Middle frontal gyrus (tissue), 1 donor: ENCODE data around the gene WFDC5.

Experiments
- DNase-seq: peaks from one replicate; pipeline ENCODE4 v3.0.0-alpha.2; 2015; ENCODE audit warnings: low spot score; ENCODE audit errors: extremely low spot score

WFDC5 gene

DNA sequence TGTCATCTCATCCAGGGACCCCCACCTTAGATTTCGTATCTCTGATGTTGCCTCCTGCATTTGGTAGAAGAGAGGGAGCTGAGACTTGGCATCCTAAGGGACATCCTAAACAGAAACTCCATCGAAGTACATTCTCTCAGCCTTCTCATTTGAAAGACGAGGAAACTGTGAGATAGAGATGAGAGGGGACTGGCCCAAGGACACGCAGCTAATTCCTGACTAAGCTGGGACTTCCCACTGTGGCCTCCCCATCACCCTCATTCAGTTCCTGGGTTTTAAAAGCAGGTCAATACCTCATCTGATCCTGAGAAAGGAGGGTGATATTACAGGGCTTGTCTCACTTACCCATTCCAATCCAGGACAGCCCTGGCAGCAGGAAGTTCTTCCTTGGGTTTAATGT is 855 bp upstream of the WFDC5 start:
- no peak for DNase-seq

- no peak for DNase-seq
Observed at GRCh38 chr20:45115386-45115774, 406 bp upstream of the WFDC5 start.

DNA sequence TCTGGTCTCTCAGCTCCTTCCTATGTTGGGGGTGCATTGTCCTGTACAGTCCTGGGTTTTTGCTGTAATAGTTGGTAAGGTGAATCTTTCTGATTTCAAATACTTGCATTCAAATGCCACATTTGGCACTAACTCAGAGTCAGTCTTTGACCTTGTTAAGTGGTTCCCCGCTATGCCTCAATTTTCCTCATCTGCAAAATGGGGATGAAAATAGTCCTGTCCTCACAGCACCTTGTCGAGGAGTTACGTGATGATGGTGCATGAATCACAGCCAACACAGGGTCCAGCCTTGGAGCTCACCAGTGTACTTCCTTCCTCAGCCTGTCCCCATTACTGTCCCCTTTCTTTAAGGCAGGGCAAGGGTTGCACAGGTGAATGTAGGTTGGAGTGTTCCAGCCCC is 1.1 kb downstream of the WFDC5 start:
- no peak for DNase-seq

GRCh38 chr20:45112754-45113153 is 2.2 kb downstream of the WFDC5 start:
- DNase-seq = no peak

DNA sequence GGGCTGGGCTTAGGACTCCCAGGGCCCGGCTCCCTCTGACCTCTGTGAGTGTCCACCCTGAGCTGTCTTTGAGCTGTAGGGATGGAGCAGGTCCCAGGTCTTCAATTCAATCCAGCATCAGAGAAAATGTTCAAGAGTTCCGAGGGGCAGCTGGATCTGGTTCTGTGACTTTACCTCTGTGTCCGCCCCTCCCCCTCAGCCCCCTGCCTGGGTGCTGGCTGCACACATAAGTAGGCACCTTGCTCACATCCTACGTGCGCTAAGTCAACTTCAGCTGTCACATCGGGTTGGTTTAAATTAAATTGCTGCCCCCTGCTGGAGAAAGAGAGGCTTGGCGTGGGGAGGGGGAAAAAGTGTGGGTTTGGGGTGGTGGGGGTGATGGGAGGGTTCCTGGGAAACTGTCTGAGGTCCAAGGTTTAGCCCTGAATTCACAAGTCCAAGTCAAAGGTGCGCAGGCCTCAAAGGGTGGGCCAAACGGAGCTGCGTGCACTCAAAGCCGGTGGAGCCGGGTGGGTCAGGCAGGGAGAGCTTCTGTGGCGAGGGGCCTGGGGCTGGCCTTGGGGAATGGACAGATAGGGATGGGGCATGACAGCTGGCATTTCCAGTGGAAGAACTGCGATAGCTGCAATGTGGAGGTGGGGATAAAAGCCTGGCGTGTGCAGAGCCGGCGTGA is 3.0 kb downstream of the WFDC5 start:
- no peak for DNase-seq

DNA sequence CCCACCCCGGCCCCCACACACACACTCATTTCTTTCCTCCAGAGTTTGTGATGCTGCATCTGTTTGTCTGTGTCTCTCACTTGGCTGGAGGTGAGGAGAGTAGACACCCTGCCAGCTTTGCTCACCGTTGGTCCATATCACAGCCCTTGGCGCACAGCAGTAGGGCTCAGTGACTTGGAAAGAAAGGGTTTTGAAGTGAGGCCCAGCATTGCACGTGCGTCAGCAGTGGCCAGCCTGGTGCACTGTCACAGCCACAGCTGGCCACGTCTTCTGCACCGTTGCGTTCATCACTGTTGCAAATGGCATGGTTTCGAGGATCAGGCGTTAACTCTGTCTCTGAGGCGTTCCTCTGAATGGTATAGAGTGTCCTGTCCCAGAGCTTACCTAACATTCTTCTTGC is 3.7 kb downstream of the WFDC5 start:
- no peak for DNase-seq

GRCh38 chr20:45110301-45110700 is 4.7 kb downstream of the WFDC5 start:
- DNase-seq = no peak

- DNase-seq = no peak
Observed at GRCh38 chr20:45109634-45110033, 5.3 kb downstream of the WFDC5 start.

DNA sequence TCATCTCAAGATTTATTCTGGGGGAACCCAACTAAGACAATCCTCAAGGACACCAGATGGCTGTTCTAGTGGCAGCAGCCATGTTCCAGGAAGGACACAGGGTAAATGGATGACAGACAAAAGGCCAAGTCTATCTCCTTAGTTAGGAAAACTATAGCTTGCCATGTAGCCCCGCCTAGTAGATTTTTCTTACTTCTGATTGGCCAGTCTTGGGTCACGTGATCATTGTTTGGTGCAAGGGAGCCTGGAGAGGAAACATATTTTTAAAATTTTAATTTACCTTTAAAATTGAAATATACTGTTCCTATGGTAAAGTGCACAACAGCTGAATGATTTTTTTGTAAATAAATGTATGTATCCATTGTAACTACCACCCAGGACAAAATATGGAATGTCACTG is 9.7 kb downstream of the WFDC5 start:
- no peak for DNase-seq

GRCh38 chr20:45104786-45105185 is 10.2 kb downstream of the WFDC5 start:
- no peak for DNase-seq

DNA sequence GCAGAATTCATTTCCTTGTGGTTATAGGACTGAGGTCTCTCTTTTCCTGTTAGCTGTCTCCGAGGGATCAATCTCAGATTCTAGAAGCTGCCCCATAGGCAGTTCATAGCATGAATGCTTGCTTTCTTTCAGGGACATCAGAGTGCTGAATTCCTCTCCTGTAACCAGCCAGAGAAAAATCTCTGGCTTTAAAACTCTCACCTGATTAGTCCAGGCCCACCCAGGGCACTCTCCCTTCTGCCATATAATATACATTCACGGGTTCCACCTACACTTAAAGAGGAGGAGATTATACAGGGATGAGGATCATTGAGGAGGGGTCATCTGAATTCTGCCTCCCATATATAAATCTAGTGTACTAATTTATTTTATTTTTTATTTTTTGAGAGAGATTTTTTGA is 11.9 kb downstream of the WFDC5 start:
- no peak for DNase-seq

DNA sequence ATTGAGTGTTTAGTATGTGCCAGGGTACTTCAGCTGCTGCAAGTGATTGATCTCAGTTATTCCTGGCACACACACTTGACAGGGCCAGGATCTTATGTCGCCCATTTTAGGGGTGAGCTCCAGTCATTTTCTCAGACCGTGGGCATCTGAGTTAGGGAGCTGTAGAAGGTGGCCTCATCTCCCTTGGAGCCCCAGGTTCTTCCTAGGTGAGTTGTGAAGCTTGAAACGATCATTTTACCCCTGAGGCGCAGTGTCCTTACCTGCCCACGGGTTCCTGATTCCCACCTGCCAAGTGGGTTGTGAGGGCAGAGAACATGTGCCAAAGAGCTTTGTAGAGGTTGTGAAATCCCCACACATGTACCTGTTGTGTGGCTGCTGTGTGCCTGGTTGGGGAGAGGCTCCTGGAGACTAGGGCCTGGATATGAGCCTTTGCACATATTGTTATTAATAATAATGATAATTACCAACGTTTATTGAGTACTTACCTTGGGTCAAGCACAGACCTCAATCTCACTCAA is 13.6 kb downstream of the WFDC5 start:
- no peak for DNase-seq

DNA sequence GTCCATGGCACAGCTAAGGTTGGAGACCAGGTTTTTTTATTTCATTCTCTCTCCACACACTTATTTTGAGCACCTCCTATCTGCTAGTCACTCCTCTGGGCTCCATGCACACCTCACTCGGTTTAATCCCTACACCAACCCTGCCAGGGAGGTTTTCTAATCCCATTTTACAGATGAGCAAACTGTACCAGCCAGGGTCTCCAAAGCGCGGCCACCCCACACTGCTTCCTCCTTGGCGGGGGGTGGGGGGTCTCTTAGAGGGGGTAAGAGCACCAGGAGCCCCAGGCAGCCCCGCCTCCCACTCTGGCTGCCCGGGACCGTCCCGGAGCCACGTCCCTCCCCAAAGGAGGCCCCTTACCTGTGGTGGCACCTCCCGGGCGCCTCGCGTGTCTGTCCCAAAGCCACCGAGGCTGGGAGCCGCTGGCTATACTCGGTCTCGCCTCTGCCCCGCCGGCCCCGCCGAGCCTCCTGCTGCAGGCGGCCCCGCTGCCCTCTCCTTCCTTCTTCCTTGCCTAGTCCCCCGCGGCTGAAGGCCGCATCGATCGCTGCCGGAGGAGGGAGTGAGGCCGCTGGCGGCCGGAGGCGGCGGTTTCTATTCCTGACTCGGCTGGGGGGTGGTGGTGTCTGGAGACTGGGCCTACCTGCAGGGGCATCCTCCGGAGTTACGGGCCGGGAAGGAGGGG is 14.3 kb downstream of the WFDC5 start, which contains the start of gene KCNS1:
KCNS1 (minus strand) TSS at position 565 of the 683 bp plus-strand sequence. CDS start 1,891 bp downstream, outside the sequence.
- no peak for DNase-seq

DNA sequence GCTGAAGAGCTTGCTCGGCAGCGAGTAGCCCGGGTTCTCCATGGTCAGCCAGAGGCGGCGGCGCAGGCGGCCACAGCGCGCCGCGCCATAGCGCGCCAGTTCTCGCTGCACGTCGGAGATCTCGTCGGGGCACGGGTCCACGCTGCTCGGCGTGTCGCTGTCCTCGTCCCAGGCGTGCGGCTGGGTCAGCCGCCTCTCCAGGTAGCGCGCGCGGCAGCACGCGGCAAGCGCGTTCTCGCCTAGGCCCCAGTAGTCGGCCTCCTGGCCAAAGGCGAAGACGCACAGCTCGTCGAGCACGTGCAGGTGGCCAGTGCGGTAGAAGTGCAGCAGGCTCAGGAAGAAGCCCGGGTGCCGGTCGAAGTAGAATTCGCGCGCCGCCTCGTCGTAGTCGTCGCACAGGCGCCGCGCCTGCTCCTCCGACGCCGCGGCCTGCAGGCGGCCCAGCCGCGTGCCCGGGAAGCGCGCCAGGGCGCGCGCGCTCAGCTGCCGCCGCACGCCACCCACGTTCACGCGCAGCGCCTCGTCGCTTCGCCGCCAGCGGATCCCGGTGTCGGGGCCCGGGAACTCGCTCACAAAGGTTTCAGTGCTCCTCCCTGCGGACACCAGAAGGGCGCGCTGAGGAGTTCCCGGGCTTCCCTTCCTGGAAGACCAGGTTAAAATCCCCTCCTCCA is 16.7 kb downstream of the WFDC5 start:
- DNase-seq = no peak

DNA sequence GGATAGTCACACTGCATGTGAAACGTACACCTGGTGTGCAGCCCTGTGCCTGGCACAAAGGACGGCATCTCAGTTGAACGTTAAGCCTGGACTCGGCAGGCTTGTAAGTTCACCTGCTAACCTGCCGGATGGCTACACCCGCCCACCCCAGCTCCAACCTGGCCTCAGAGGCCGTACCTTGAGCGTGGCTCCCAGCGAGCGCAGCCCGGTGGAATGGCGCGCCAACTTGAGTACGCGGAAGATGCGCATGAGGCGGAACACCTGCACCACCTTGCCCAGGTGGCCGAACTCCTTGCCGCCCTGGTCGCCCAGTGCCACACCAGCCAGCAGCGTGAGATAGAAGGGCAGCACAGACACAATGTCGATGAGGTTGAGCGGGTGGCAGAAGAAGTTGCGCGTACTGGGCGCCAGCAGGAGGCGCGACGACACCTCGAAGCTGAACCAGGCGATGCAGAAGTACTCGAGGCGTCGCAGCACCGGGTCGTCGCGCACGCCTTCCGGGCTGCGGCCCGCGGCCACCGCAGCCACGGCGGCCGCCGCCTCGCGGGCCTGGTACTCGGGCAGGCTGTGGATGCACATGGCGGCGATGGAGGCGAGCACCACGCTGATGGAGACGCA is 17.4 kb downstream of the WFDC5 start:
- DNase-seq = no peak

DNA sequence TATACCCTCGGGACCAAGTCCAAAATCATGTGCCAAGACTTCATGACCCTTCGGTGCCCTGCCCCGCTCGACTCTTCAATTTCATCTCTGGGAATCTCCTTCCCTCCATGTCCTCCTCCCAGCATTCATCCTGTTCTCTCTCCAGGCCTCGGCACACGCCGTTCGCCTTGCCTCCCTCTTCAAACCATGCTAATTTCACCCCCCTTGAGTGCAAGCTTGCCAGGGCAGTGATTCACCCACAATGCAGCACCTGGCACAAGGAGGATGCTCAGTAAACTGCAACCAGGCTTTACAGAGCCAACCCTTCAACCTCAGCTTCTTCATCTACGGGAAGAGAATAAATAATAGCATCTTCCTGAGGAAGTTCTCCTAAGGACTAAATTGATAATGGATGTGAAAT is 18.2 kb downstream of the WFDC5 start:
- DNase-seq = no peak

- DNase-seq = no peak
Observed at GRCh38 chr20:45095805-45096238, 19.2 kb downstream of the WFDC5 start.

- DNase-seq = no peak
Observed at GRCh38 chr20:45094864-45095574, 20.0 kb downstream of the WFDC5 start.

GRCh38 chr20:45094201-45094600 is 20.8 kb downstream of the WFDC5 start:
- no peak for DNase-seq

- no peak for DNase-seq
Observed at GRCh38 chr20:45092898-45093297, 22.1 kb downstream of the WFDC5 start.

DNA sequence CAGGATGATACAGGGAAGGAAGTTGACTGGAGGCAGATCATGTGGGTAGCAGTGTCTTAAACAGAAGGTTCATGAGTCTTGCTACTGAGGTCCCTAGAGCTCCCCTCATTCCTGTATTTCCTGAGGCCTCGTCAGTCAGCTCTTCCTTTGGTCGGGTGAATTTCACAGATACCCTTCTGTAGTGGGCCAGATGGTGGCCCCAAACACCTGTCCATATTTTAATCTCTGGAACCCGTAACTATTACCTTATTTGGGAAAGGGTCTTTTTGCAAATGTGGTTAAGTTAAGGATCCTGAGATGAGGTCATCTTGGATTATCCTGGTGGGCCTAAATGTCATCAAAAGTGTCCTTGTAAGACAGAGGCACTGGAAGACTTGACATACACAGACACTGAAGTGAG is 23.6 kb downstream of the WFDC5 start:
- no peak for DNase-seq
